HG03066 (cell line): Measurements from ENCODE around the gene COL6A2.
"Not testable (repeated sequence)": the region's sequence is repeated elsewhere in the genome, so short reads cannot be mapped to it uniquely, and the experiment has no call there.

Source experiments
- ATAC-seq: cut with Tn5 transposase; IDR thresholded peaks from one replicate; pipeline ENCODE4 v1.9.1; 2021; ENCODE audit warnings: low read depth; ENCODE audit not compliant: unreplicated experiment

Gene COL6A2

DNA sequence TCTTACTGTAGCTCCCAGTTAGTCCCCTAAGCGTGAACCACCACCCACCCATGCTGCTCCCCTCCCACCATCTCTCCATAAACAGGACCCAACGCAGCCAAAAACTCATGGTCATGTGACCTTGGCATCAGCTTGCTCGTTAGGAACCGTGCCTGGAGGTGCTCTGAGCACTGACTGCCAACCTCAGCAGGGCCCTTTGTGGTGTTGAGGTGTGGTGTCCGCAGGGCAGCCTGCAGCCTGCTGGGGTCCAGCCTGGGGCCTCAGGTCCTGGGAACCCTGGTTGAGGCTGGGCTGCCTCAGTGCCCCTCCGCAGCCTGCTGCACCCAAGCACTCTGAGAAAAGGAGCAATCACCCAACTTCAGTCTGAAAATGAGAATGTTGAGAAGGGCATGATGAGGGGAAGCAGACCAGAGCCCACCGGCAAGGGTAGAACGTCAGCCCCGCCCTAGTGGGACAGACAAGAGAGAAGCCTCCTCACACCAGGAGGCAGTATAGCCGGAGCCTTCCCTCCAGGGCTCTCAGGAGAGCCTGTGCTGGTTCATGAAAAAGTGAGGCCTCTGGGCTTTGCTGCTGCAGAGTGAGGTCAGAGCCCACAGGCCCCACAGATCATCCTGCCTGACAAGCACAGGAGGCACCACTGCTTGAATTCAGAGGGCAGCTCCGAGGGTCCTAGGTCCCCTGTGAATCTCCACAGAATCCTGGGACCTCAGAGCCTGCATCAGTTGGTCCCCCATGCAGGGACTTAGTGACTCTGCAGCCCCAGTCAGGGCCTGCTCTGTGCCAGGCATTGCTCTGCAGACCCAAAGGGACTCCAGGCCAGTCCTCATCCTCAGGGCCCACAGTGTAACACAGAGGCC is 4.9 kb upstream of the COL6A2 start:
- ATAC-seq = no peak

DNA sequence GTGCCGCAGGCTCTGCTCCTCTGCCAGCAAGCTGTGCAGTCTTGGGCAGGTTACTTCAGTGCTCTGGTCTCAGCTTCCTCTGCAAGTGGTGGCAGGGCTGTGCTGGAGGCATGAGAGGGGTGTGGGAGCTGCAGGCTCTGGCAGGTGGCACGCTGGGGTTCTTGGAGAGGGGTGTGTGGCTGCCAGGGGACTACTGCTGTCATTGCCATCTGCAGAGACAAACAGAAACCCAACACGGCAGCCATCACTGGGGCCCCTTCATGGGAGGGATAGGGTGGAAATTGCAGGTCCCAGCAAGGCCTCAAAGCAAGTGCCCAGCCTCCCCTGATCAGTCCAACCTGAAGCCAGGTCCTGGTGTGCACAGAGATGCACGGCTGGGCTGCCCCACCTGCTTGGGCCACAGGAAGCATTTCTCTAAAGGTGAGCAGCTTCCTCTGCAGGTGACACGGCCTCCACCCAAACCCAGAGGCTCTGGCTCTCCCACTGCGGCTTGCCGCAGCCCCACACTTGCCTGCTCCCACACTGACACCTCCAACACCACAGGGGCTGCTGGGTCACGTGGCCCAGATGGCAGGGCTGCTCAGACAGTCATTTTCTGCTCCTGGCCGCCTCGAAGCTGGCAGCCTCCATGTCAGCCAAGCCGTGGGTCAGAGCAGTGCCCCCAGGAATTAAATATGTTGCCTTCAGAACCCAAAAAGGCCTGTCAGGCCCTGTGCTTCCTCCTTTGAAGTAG is 4.1 kb upstream of the COL6A2 start:
- ATAC-seq = no peak

DNA sequence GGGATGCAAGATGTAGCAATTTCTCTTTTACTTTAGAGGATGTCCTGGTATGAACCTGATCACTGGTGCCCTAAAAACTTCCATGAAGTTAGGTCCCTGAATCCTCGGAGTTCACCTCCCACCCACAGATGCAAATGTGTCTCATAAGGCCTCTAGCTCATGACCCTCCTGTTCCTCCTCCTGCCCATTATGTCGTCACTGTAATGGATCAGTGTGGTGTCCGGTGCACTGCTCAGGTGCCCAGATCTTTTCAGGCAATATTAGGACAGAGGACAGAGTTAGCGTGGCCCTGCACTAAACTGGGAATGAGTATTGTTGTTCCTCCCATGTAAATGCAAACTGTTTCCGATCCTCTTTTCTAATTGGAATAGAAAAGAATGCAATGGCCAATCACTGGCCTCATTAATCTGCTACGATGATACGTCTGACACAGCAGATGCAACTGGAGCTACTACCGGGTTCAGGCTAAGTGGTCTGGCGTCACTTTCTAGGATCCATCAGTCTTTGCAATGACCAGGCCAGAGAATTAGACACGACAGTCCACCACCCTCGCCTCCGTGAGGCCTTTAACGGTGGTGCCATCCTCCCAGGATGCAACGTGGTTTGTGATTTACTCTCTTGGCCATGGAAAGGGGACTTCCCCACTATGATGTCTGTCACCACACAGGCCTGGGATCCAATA is 3.4 kb upstream of the COL6A2 start:
- ATAC-seq = no peak

DNA sequence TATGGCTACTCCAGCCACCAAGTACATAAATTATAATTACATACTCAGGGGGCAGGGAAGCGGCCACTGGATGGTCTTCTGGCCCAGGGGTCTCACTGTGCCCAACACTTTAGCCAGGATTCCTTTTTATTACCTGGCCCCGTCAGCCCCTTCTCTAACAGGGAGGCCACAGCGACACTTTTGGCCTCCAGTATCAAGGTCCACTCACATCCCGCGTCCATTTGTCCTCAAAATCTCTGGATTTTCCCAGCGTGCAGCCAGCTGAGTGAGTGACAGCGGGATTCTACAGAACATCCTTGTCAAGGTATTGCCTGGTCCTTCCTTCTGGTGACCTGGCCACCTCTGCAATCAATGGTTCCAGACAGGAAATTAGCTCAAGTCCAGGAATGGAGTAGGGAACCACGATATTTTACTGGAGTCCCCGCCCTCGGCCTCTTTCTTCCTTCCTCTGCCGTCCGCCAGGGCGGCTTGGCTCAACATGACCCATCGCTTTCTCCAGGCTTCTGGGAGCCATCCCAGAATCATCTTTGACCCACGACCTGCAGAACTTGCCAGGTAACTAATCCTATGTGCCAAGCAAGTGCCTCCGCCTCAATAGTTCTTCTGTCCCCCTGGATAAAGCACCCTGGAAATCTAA is 2.7 kb upstream of the COL6A2 start:
- no peak for ATAC-seq

DNA sequence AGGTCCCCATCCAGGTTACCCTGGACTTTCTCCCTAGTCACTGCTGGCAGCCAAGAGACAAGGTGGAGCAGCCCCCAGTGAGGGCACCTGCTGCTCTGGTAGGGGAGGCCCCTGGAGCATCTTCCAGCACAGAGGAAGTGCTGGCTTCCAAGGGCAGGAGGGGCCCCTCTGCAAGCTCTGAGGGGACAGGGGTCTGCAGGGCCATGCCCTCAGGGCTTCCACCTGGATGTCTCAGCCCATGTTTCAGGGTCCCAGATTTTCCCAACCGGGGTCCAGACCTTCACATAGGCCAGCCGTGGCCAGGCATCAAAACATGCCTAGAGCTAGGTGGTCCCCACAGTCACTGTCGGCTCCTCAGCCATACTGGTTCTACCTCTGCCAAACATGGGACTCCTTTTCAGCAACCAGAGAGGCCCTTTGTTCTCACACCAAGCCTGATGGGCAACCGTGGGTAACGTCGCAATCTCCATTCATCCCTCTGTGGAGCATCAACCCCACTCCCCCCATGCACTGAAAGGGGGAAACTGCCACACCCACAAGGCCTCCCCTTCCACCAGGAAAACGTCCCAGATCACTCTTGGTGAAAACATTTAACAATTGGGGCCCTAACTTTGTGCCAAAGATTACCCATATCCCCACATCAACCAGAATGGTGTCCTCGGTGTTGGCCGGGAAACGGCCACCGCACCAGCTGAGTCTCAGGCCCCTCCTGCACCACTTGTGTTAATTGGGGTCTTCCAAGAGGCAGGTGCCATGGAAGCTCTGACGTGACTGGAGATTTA is 1.9 kb upstream of the COL6A2 start:
- ATAC-seq = no peak

DNA sequence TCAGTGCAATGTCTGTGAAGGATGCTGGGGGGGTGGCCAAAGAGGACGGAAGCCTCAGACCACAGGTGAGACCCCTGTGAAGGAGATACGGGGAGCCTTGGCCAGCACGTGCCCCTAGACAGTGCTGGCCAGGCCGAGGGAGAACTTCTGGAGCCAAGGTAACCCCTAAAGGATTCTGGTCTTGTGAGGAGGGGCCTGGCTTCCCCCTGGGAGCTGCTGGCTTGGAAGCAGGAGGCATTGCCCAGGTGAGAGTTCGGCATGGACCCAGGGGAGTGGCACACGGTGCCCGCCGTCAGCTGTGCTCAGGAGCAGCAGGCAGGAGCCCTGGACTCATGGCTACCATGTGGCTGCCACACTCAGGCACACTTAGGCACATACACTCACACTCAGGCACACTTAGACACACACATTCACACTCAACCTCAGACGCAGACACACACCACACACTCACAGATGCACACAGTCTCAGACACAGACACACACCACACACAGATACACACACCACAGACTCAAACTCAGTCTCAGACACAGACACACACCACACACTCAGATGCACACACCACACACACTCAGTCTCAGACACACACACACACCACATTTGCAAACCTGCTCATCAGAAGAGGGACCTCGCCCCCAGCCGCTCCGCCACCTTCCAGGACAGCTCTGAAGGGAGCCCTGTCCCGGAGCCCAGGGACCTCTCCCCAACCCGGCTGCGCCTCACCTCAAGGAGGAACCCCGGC is 1.1 kb upstream of the COL6A2 start:
- ATAC-seq = no peak

DNA sequence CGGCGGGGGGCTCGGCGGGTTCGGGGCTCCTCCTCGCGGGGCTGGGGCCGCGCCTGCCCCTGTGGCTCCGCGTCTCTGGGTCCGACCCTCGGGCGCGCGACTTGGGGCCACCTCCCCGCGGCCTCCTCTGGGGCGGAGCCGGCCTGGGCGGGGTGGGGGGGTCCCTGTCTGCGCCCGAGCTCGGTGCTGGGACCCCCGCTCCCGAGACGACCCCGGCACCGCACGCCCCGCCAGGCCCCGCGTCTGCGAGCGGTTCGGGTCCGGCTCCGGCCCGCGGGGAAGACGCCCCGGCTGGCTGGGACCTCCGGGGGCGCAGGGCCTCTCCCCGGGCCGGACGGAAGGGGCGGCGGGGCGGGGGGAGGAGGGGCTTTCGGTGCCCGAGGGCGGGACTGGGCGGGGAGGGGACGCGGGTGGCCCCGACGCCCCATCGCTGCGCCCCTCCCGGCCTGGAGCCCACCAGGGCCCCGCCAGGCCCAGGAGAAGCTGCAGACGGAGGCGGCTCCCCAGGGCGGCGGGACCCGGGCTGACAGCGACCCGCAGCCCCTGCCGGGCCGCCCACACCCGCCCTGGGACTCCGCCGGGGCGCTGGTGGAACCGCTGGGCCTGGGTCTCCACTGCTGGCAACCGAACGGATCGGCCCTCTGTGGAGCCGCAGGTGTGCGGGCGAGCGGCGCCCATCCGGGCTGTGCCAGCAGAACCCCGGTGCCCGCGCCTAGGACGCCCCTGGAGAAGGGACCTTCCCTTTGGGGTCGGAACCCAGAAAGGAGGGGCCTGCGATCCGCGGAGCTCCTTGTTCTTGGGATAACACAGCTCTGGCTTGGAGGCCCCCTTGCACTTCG is 610 bp downstream of the COL6A2 start:
- ATAC-seq = no peak

DNA sequence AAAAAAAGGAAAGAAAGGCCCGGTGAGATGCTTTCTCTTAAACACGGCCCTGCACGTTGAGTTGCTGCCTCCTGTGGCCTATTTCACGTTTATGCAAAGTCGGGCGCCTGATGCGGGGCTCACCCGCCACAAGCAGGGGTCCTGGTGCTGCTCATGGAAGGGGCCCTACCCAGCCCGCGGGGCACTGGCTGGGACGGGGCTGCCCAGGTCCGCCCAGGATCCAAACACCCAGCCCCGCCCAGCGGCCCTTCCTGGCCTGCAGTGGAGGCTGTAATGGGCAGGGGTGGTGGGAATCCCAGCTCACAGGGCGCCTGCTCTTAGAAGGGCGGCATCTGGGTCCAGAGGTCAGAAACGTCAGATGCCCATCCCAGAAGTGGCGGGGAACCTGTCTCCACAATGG is 1.6 kb downstream of the COL6A2 start:
- ATAC-seq = no peak

DNA sequence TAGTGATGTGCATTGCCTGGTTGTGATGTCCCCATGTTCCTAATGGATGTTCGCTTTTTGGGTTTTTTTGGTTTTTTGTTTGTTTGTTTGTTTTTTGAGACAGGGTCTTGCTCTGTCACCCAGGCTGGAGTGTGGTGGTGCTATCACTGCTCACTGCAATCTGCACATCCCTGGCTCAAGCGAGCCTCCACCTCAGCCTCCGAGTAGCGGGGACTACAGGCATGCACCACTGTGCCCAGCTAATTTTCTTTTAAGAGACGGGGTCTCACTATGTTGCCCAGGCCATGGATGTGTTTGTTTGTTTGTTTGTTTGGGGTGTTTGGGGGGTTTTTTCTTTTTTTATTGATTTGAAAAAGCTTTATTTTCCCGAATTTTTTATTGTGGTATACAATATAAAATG is 2.1 kb downstream of the COL6A2 start:
- no peak for ATAC-seq

DNA sequence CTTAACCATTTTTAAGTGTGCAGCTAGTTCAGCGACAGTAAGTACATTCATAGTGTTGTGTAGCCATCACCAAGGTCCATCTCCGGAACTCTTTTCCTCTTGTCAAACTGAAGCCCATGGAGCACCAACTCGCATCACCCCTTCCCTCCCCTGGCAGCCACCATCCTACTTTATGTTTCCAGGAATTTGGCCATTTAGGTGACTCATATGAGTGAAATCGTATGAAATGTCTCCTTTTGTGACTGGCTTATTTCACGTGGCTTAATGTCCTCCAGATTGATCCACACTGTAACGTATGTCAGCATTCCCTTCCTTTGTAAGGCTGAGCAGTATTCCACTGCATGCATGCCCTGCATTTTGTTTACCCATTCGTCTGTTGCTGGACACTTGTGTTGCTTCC is 2.5 kb downstream of the COL6A2 start:
- ATAC-seq = no peak

DNA sequence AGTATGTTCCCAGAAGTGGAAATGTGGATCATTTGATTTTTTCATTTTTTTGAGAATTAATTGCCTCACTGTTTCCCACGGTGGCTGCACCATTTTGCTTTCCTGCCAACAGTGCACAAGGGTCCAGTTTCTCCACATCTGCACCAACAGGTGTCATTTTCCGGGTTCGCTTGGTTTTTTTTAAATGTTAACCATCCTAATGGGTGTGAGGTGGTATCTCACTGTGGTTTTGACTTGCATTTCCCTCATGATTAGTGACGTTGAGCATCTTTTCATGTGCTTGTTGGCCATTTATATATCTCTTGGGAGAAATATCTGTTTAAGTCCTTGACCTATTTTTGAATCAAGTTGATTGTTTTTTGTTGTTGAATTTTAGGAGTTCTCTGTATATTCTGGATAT is 3.0 kb downstream of the COL6A2 start:
- no peak for ATAC-seq

DNA sequence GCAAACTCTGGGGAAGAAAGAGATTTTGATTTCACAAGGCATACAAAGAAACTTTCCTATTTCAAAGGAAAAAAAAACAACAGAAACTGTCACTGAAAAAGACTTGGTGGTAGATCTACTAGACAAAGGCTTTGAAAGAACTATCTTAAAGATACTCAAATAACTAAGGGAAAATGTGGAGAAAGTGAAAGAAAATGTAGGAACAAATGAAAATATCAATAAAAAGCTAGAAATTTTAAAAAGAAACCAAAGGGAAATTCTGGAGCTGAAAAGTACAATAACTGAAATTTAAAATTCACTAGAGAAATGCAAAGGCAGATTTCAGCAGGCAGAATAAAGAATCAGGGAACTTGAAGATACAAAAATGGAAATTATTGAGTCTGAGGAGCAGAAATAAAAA is 6.2 kb downstream of the COL6A2 start:
- no peak for ATAC-seq

DNA sequence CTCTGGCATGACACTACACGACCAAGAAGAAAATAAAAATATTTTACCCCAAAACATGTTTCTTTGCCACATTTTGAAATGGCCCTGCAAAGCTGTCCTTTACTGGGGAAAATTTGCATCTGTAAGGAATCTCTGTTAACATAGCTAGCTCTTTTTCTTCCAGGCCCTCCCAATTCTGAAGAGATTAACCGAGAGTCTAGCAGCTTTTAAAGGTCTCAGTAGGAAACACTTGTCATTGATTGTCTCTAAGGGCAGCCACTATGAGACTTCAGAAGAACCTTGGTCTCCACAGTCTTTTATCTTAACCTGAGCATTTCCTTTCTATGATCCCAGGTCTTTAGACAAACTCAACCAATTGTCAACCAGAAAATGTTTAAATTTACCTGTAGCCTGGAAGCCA is 9.5 kb downstream of the COL6A2 start:
- ATAC-seq = not testable (repeated sequence)

DNA sequence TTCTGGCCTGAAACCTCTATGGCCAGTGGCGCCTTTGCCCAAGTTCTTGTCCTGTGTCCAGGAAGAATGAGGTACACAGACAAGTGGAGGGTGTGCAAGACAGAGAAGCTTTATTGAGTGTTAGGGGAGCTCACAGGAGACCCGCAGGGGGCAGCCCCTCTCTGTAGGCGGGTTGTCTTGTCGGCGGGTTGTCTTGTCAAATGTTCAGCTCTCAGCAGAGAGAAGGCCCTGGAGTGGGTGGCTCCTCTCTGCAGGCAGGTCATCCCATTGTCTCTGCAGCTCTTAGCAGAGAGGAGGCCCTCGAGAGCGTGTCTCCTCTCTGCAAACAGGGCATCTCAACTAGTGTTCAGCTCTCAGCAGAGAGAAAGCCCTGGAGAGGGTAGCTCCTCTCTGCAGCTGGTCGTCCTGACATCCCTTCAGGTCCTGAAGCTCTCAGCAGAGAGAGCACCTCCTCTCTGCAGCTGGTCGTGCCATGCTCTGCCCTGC is 11.0 kb downstream of the COL6A2 start:
- no peak for ATAC-seq

DNA sequence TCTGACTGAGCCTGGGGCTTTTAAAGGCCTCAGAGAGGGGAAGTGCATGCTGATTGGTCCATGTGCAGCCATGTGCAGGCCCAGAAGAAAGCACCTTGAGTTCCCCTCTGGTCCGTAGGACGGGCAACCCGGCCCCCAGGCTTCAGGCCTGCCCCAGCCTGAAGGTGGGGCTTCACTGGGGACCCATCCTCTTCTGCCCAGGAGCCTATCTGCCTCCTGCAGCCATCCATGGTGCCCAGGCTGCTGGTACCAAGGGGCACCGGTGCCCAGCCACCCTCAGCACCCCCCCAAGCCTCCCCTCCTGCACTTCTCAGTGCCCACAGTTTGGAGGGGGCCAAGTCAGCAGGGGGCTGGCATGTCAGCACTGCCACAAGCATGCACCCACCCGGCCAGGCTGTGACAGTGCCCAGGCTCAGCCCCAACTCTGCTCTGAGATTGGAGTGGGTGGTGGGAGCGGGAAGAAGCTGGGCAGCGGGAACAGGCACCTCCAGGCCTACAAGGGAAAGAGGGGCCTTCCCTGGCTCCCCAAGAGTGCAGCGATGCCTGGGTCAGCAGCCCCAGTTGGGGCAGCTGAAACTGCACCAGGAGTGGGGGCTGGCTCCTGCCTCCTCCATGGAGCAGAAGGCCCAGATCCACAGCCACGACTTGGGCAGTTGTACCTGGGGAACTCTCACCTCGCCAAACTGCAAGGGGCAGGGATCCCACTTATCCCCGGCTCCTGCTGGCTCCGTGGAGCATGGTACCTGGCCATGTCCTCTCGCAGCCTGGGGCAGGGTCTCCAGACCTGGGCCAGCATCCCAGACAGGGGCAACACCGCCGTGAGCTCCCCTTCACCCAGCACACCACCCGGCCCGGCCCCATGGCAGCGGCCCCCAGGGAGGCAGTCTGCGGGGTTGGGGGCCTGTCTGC is 11.7 kb downstream of the COL6A2 start:
- no peak for ATAC-seq

DNA sequence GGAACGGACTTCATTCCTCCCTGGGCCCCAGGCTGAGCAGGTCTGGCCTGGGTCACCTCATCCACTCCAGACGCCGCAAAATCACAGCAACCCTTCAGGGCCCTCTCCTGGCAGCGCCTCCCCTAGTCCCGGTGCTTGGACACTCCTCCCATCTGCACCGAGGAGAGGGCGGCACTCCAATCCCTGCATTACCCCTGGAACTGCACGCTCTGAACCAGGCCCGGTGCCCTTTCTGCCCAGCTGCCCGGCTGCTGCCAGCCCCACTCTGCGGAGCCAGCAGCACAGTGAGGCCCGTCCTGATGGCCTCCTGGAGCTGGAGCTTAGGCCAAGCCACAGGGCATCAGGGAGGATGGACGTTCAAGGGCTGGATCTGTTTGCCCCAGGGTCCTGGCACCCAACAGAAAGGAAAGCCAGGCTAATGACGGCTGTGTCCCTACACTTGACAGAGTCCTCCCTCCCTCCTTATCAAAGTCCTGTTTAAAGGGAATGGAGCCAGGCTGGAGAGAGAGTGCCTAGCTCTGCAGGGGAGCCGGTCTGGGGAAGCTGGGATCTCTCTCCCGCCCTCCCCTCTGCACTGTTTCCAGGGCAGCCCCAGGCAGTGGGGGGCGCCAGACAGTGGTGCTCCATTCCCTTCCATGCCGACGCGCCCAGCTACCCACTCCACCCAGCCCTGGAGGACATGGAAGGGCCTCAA is 12.7 kb downstream of the COL6A2 start:
- no peak for ATAC-seq

DNA sequence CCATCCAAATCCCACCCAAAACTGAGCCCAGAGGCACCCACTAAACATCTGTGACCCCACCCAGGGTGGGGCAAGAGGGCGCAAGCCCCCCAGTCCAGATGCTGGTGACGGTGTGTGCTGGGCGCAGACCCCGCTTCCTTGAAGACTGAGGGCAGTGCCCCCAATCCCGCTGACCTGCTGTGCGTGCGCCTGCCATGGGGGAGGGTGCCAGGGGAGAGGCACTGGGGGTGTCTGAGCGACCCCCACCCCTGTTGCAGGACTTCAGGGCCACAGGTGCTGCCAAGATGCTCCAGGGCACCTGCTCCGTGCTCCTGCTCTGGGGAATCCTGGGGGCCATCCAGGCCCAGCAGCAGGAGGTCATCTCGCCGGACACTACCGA is 13.3 kb downstream of the COL6A2 start:
- ATAC-seq = no peak
